ENCODE results near the gene PDE4D.

DNA sequence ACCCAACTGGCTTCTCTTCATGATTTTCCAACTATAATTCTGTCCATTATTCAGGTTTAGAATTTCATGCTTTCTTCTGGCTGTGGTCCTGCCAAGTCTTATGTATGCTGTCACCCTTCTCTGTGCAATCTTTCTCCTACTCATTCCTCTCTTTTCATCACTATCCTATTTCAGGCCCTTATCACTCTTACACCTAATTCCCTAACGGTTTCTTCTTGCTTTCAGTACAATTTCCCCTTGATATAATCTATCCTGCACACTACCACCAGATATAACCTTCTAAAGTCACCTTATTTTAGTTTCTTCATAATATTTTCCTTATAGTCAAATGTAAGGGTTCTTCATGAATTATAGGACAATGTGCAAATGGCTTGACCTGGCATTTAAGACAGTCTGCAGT, 874.4 kb downstream of the PDE4D start:
- TF ChIP-seq, protein P1, sequence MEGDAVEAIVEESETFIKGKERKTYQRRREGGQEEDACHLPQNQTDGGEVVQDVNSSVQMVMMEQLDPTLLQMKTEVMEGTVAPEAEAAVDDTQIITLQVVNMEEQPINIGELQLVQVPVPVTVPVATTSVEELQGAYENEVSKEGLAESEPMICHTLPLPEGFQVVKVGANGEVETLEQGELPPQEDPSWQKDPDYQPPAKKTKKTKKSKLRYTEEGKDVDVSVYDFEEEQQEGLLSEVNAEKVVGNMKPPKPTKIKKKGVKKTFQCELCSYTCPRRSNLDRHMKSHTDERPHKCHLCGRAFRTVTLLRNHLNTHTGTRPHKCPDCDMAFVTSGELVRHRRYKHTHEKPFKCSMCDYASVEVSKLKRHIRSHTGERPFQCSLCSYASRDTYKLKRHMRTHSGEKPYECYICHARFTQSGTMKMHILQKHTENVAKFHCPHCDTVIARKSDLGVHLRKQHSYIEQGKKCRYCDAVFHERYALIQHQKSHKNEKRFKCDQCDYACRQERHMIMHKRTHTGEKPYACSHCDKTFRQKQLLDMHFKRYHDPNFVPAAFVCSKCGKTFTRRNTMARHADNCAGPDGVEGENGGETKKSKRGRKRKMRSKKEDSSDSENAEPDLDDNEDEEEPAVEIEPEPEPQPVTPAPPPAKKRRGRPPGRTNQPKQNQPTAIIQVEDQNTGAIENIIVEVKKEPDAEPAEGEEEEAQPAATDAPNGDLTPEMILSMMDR (IDR thresholded peaks at IDR 0.05): no peak
- TF ChIP-seq EZH2 (IDR thresholded peaks at IDR 0.05; ENCODE audit: borderline replicate concordance, insufficient read depth, low read depth, low read length, poor library complexity, severe bottlenecking): no peak
